GM12878 (cell line): ENCODE results near the gene GUCY2D. TPM values are rescaled to one million over a fixed set of nuclear protein-coding genes. Genes with fewer than 3 reads are reported as not detected.

Experiments used
- BCL11A ChIP-seq: IDR thresholded peaks from 2 replicates; pipeline ENCODE4 v1.6.1; 2011; ENCODE audit warnings: low read depth, low read length
- CBX3 ChIP-seq: fragments of 200-600 bp; sonication (generic); IDR thresholded peaks from 2 replicates; pipeline ENCODE4 v1.6.1; 2016; ENCODE audit warnings: low read depth, borderline replicate concordance
- CBX5 ChIP-seq: sonication (generic); IDR thresholded peaks from 2 replicates; pipeline ENCODE4 v1.6.1; 2016; ENCODE audit warnings: low read depth, moderate library complexity, mild to moderate bottlenecking, inconsistent platforms
- DPF2 ChIP-seq: fragments of 450-650 bp; IDR thresholded peaks from 2 replicates; pipeline ENCODE4 v1.6.1; 2017; ENCODE audit warnings: mild to moderate bottlenecking
- GABPA ChIP-seq: IDR thresholded peaks from 2 replicates; pipeline ENCODE4 v1.6.1; 2014; ENCODE audit warnings: antibody characterized with exemption, low read depth, mild to moderate bottlenecking, inconsistent platforms
- HDAC6 ChIP-seq: fragments of 200-600 bp; sonication (generic); IDR thresholded peaks from one replicate; pipeline ENCODE4 v1.8.0; 2017; ENCODE audit warnings: antibody characterized with exemption; ENCODE audit not compliant: unreplicated experiment
- IKZF2 ChIP-seq, 2 experiments: fragments of 450-650 bp; IDR thresholded peaks; 2 replicates each; pipeline ENCODE4 v1.6.1; 2017; ENCODE audit warnings: mild to moderate bottlenecking in 2 of 2, moderate library complexity in 2 of 2
- IRF4 ChIP-seq: IDR thresholded peaks from 2 replicates; pipeline ENCODE4 v1.6.1; 2011; ENCODE audit warnings: low read depth, low read length
- JUND ChIP-seq: IDR thresholded peaks from 2 replicates; pipeline ENCODE4 v1.6.1; 2012; ENCODE audit warnings: low read depth, mild to moderate bottlenecking, low read length, improper control_type of control experiment, moderate library complexity
- MTA2 ChIP-seq: fragments of 450-650 bp; IDR thresholded peaks from 2 replicates; pipeline ENCODE4 v1.6.1; 2016; ENCODE audit warnings: low read depth, mild to moderate bottlenecking, moderate library complexity
- POLR2AphosphoS5 ChIP-seq: IDR thresholded peaks from 2 replicates; pipeline ENCODE4 v1.6.1; 2011; ENCODE audit warnings: mild to moderate bottlenecking, low read length, inconsistent platforms
- RAD21 ChIP-seq: IDR thresholded peaks from 2 replicates; pipeline ENCODE4 v1.6.1; 2011; ENCODE audit warnings: mild to moderate bottlenecking, low read depth, low read length, moderate library complexity; ENCODE audit not compliant: insufficient read depth
- SIN3A ChIP-seq: IDR thresholded peaks from 2 replicates; pipeline ENCODE4 v1.6.1; 2012; ENCODE audit warnings: low read depth, low read length, improper control_type of control experiment
- SMARCA5 ChIP-seq: fragments of 450-650 bp; IDR thresholded peaks from 2 replicates; pipeline ENCODE4 v1.6.1; 2017; ENCODE audit warnings: mild to moderate bottlenecking
- SUPT20H ChIP-seq: IDR thresholded peaks from 2 replicates; pipeline ENCODE4 v1.6.1; 2011; ENCODE audit warnings: low read depth, mild to moderate bottlenecking, low read length, moderate library complexity, borderline replicate concordance; ENCODE audit not compliant: control insufficient read depth
- TAF1 ChIP-seq: IDR thresholded peaks from 2 replicates; pipeline ENCODE4 v1.6.1; 2011; ENCODE audit warnings: mild to moderate bottlenecking, low read depth, low read length, borderline replicate concordance
- ZNF217 ChIP-seq: fragments of 450-650 bp; IDR thresholded peaks from 2 replicates; pipeline ENCODE4 v1.6.1; 2017; ENCODE audit warnings: antibody characterized with exemption, mild to moderate bottlenecking
- ZNF622 ChIP-seq: fragments of 450-650 bp; IDR thresholded peaks from 2 replicates; pipeline ENCODE4 v1.6.1; 2017; ENCODE audit warnings: mild to moderate bottlenecking, inconsistent platforms
- polyA plus RNA-seq, 11 experiments: library from polyadenylated mRNA; depleted of rRNA in 4 of 11; unstranded in 6 of 11; stranded (reverse) in 5 of 11; fragments of >200 nt; fragmentation: Nextera tagmentation in 4 of 11; fragmentation: Illumina TruSeq in 1 of 11; extraction: Ambion mirVana in 4 of 11; extraction: Trizol in 1 of 11; gene quantifications; 1 replicate in 1 of 11; 2 replicates in 10 of 11; pipeline versions ENCODE4 v1.2.1 to v1.2.3, GENCODE V29; 2011 to 2016; ENCODE audit warnings: inconsistent platforms in 2 of 11, missing spikeins in 2 of 11, low read depth in 1 of 11
- total RNA-seq, 4 experiments: library from RNA; depleted of rRNA in 3 of 4; stranded (reverse); fragments of >200 nt in 3 of 4; fragmentation: Illumina TruSeq in 1 of 4; extraction: Trizol in 1 of 4; gene quantifications; 2 replicates each; pipeline versions ENCODE4 v1.2.1 to v1.2.3, GENCODE V29; 2013 to 2021
- TF ChIP-seq, protein P1 (sequence below): IDR thresholded peaks from 2 replicates; pipeline ENCODE4 v1.6.1; 2011; ENCODE audit warnings: borderline replicate concordance, low read depth, mild to moderate bottlenecking, moderate library complexity, low read length; ENCODE audit not compliant: insufficient read depth, poor library complexity, severe bottlenecking
- TF ChIP-seq, protein P2 (sequence below): fragments of 450-650 bp; IDR thresholded peaks from 2 replicates; pipeline ENCODE4 v1.6.1; 2018; ENCODE audit warnings: borderline replicate concordance, mild to moderate bottlenecking; ENCODE audit not compliant: partially characterized antibody
- TF ChIP-seq, protein P3 (sequence below): fragments of 450-650 bp; conservative IDR thresholded peaks from 2 replicates; pipeline ENCODE4 v1.6.1; 2017; ENCODE audit warnings: mild to moderate bottlenecking, moderate library complexity
- TF ChIP-seq, protein P4 (sequence below): fragments of 450-650 bp; IDR thresholded peaks from 2 replicates; pipeline ENCODE4 v1.6.1; 2016; ENCODE audit warnings: mild to moderate bottlenecking

The GUCY2D gene
- total and polyA plus RNA-seq, 10 of the 15 experiments (the other 5 are each of a cell fraction or from before 2014, with no cell fraction given), result not detected

DNA sequence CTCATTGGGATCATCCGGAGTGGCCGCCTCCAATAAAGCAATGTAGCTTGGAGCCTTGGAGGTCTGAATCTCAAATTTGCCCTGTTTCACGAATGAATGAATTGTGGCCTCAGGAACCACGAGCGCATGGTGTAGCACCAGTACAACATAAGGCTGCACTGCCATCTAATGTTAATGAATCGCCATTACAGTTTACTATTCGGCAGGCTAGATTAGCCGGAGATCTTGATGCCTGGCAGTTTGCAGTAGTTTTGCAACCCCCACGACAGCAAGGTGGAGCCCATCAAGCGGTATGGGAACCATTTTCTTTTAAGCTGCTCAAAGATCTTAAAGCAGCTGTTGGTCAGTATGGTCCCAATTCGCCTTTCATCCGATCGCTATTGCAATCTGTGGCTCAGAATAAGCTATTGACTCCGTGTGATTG lies 55.3 kb downstream of the GUCY2D start (continued):
- TF ChIP-seq IRF4 (0 out of 2 replicates have a peak, but pooled peaks have one; percentile 17), IKZF2 (IDR thresholded peaks at IDR 0.05) (no peak), SUPT20H (no peak), ZNF622 (no peak), BCL11A (no peak), TAF1 (no peak), ZNF217 (no peak), JUND (no peak), MTA2 (no peak), HDAC6 (no peak), RAD21 (peak; percentile 80), POLR2AphosphoS5 (no peak), GABPA (no peak), SMARCA5 (peak; percentile 27; the same call in 1 of the 2 replicates), SIN3A (no peak), CBX3 (no peak), DPF2 (no peak), CBX5 (no peak)
- TF ChIP-seq, protein P1, sequence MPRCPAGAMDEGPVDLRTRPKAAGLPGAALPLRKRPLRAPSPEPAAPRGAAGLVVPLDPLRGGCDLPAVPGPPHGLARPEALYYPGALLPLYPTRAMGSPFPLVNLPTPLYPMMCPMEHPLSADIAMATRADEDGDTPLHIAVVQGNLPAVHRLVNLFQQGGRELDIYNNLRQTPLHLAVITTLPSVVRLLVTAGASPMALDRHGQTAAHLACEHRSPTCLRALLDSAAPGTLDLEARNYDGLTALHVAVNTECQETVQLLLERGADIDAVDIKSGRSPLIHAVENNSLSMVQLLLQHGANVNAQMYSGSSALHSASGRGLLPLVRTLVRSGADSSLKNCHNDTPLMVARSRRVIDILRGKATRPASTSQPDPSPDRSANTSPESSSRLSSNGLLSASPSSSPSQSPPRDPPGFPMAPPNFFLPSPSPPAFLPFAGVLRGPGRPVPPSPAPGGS, result no peak
- TF ChIP-seq, protein P2, sequence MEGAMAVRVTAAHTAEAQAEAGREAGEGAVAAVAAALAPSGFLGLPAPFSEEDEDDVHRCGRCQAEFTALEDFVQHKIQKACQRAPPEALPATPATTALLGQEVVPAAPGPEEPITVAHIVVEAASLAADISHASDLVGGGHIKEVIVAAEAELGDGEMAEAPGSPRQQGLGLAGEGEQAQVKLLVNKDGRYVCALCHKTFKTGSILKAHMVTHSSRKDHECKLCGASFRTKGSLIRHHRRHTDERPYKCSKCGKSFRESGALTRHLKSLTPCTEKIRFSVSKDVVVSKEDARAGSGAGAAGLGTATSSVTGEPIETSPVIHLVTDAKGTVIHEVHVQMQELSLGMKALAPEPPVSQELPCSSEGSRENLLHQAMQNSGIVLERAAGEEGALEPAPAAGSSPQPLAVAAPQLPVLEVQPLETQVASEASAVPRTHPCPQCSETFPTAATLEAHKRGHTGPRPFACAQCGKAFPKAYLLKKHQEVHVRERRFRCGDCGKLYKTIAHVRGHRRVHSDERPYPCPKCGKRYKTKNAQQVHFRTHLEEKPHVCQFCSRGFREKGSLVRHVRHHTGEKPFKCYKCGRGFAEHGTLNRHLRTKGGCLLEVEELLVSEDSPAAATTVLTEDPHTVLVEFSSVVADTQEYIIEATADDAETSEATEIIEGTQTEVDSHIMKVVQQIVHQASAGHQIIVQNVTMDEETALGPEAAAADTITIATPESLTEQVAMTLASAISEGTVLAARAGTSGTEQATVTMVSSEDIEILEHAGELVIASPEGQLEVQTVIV, result no peak
- TF ChIP-seq, protein P3, sequence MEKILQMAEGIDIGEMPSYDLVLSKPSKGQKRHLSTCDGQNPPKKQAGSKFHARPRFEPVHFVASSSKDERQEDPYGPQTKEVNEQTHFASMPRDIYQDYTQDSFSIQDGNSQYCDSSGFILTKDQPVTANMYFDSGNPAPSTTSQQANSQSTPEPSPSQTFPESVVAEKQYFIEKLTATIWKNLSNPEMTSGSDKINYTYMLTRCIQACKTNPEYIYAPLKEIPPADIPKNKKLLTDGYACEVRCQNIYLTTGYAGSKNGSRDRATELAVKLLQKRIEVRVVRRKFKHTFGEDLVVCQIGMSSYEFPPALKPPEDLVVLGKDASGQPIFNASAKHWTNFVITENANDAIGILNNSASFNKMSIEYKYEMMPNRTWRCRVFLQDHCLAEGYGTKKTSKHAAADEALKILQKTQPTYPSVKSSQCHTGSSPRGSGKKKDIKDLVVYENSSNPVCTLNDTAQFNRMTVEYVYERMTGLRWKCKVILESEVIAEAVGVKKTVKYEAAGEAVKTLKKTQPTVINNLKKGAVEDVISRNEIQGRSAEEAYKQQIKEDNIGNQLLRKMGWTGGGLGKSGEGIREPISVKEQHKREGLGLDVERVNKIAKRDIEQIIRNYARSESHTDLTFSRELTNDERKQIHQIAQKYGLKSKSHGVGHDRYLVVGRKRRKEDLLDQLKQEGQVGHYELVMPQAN, result no peak
- TF ChIP-seq, protein P4, sequence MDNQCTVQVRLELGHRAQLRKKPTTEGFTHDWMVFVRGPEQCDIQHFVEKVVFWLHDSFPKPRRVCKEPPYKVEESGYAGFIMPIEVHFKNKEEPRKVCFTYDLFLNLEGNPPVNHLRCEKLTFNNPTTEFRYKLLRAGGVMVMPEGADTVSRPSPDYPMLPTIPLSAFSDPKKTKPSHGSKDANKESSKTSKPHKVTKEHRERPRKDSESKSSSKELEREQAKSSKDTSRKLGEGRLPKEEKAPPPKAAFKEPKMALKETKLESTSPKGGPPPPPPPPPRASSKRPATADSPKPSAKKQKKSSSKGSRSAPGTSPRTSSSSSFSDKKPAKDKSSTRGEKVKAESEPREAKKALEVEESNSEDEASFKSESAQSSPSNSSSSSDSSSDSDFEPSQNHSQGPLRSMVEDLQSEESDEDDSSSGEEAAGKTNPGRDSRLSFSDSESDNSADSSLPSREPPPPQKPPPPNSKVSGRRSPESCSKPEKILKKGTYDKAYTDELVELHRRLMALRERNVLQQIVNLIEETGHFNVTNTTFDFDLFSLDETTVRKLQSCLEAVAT, result no peak
